Right forelimb (tissue), 1 donor: ENCODE data around the gene GRIP1.

Experiments used
- DNase-seq: peaks from one replicate; pipeline ENCODE4 v3.0.0-alpha.2; 2018

GRIP1 gene

GRCh38 chr12:66693901-66694513 lies 15.1 kb upstream of the GRIP1 start:
- peak; percentile 44 for DNase-seq

DNA sequence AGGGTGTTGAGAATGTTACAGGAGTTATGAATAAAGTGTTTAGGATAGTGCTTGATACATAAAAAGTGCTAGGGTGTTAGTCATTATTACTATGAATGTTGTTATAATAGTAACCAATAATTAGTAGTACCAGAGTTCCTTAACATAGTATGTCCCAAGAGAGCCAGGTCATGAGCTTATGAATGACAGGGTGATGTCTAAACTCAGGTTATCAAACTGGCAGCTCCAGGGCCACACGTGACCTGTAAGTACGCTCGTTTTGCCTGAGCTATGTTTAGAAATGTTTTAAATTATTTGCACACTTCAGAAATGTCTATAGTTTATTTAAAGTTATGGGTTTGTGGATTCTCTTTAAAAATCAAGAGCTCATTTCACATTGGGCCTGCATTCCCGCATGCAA lies 14.1 kb upstream of the GRIP1 start:
- DNase-seq, result no peak

GRCh38 chr12:66692170-66692569 lies 13.3 kb upstream of the GRIP1 start:
- DNase-seq, result no peak

- no peak for DNase-seq
Measured at GRCh38 chr12:66688846-66689439, 10.1 kb upstream of the GRIP1 start.

DNA sequence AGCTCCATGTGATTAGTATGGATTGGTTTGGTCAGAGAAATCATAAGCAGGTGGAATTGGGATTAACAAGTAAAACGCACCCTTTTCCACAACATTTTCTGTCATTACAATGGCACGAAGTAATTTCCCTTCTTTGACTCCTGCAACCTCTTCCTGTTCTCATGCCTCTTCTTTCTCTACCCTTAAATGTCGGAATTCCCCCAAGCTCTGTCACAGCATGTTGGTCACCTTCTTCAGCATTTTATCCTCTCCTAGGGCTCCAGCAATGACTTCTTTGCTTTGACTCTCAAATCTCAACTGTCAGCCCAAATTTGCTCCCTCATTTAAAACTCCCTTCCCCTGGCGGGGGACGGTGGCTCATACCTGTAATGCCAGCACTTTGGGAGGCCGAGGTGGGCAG lies 5.3 kb upstream of the GRIP1 start:
- DNase-seq, result no peak

DNA sequence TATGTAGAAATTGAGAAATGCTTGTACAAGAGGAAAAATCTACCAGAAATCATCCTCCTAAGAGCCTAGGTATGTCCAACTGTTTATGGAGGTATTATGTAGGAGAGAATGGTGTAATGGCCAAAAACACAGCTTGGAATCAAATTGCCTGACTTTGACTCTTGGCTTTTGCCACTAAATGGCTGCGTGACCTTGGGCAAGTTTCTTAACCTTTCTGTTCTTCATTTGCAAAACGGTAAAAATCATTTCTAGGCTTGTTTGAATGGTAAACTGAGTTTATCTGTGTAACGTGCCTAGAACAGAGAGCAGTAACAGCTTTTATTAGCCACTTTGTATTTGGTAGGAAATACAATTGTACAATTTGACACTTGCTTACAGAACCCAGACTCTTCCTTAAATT lies 4.9 kb upstream of the GRIP1 start:
- no peak for DNase-seq

GRCh38 chr12:66683073-66683472 lies 4.2 kb upstream of the GRIP1 start:
- no peak for DNase-seq

GRCh38 chr12:66679461-66680084 lies 697 bp upstream of the GRIP1 start:
- no peak for DNase-seq

DNA sequence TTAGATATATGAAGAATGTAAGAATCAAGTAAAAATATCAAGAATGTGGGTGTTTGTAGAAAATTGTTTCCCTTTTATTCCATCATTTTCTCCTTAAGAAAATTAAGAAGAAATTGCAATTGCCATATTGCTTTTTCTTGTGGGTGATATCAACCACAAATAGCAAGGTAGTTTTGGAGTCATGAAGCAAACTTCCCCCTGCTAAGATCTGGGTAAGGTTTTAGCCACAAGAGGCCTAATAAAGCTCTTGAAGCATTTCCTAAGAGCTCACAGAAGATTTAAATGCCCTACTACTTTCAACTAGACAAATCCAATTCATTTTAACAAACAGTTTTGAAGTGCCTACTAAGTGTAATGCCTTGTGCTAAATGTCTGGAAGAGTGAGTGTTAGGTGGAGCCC lies 2.6 kb downstream of the GRIP1 start:
- no peak for DNase-seq

- no peak for DNase-seq
Measured at GRCh38 chr12:66674495-66675122, 4.3 kb downstream of the GRIP1 start.

DNA sequence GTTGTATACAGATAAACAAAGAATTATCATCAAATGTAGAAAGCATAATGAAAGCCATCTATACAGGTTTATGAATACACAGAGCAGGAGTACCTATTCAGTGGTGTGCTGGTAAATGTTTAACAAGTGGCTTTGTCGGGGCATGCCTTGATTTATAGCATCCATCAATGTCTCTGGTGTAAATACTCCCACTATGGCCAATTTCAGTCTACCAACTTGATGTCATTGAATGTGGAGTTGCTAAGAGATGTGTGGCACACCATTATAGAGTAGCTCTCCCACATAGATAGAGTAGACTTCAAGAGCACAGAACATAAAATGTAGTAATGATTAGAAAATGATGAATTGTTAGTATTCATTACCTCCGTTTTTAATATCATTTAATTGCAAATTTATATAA lies 9.3 kb downstream of the GRIP1 start:
- no peak for DNase-seq

DNA sequence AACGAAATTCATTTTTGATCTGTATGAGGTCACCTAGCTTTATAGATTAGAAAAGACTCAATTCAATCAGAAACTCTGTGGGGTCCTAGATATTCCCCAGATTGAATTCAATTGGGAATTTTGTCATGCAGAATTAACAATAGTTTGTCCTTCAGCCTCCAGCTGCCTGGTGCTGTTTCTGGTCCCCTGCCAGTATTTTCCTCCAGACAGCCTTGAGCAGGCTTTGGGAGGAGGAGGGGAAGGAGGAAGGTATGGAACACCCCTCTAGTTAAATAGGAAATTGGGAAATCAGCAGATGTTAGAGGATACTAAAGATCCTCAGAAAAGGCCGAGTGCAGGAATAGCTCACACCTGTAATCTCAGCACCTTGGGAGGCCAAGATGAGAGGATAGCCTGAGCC lies 10.6 kb downstream of the GRIP1 start:
- DNase-seq, result no peak

DNA sequence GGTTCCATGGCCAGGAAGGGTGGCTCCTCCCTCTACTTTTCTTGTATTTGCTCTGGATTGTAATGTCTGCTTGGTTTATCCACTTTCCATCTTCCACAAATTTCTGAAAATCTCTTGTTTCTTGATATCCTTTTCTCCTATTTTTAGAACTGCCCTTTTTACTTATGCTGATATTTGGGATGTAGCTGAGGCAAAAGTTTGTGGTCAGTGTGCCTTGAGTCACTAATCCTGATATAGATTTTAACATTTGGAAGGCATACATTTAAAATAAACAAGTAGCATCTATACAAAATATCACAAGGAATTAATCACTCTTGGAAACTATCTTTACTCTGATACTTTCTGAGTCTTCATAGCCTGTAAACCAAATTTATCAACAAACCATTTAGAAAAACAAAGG lies 11.0 kb downstream of the GRIP1 start:
- DNase-seq, result no peak

DNA sequence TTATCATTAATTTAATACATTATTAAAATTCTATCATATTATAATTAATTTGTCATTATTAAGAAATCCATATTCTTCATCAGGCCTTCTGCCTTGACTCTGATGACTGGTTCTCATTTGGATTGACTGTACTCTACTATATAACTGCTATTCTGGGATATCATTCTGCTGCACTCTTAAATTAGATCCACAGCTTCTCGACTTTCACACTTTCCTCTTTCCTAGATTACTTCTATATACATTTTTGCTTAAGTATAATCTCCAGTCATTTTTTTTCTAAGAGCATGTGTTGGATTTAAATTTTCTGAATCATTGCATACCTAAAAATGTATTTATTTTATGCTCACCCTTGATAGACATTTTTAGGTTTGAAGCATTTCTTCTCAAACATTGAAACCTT lies 12.4 kb downstream of the GRIP1 start:
- DNase-seq, result no peak

DNA sequence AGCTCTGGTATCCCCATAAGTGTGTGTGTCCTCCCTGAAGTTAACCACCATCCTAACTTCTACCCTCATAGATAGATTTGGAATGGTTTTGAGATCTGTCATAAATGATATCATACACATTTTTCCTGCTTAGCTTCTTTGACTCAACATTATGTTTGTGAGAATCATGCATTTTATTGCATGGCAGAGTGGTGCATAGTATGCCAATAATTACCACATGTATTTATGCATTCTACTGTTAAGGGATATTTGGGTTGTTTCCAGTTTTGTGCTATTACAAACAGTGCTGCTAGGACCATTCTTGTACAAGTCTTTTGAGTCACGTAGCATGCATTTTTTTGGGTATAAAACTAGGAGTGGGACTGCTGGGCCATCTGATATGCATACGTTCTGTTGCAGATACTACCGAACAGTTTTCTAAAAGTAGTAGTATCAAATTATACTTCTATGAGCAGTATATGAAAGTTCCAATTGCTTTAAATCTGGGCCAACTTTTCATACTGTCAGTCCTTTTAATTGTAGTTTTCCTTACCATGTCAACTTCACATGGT lies 13.4 kb downstream of the GRIP1 start:
- DNase-seq, result no peak

- no peak for DNase-seq
Measured at GRCh38 chr12:66664076-66664475, 14.8 kb downstream of the GRIP1 start.

GRCh38 chr12:66663611-66664010 lies 15.3 kb downstream of the GRIP1 start:
- no peak for DNase-seq

- DNase-seq, result no peak
Measured at GRCh38 chr12:66662729-66663128, 16.1 kb downstream of the GRIP1 start.

- no peak for DNase-seq
Measured at GRCh38 chr12:66662179-66662578, 16.7 kb downstream of the GRIP1 start.

- no peak for DNase-seq
Measured at GRCh38 chr12:66661357-66661756, 17.5 kb downstream of the GRIP1 start.

DNA sequence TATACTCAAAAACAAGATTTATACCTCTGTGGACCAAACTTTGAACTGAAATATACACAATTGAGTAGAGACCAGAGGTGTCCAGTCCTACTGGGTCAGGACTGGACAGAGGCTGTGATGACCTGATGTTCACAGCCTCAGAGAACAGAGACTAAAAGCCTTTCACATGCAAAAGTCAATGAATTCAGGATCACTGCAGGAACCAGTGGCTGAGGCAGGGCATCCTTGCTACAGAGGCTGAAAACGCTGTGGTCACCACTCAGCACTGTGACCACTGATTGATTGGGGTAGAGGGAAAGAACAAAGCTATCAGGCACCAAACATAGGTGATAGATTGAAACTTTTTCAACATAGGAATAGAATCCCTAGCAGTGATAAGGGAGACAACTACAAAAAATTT lies 25.1 kb downstream of the GRIP1 start:
- no peak for DNase-seq

DNA sequence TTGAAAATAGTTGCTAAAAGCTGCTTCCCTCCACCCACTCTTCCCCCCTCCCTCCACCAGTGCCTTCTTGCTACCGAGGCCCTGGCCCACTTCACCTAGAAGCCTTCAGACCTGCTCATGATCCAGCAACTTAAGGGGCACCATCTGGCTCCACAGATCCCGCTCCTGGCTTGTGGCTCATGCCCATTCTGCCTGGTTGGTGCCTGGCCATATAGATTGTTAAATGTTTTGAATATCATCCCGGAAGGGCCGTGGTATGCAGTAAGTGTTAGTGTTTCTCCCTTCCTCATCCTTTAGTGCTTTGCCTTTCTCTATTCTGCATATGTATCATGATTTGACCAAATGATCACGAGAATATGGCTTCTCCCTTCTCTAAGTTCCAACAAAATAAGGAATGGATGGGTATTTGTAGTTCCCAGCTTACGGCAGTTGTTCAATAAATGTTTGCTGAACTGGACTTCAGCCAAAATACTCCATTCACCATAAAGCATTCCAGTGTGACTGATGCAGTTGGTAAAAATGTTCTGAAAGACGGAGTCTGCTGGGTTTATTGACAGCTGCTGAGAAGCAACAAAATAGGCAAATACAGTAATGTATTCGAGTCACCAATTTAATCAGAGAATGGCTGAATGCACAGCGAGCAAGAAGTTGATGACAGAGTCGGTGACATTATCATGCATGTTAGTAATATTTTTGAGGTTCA lies 30.7 kb downstream of the GRIP1 start:
- DNase-seq, result no peak

DNA sequence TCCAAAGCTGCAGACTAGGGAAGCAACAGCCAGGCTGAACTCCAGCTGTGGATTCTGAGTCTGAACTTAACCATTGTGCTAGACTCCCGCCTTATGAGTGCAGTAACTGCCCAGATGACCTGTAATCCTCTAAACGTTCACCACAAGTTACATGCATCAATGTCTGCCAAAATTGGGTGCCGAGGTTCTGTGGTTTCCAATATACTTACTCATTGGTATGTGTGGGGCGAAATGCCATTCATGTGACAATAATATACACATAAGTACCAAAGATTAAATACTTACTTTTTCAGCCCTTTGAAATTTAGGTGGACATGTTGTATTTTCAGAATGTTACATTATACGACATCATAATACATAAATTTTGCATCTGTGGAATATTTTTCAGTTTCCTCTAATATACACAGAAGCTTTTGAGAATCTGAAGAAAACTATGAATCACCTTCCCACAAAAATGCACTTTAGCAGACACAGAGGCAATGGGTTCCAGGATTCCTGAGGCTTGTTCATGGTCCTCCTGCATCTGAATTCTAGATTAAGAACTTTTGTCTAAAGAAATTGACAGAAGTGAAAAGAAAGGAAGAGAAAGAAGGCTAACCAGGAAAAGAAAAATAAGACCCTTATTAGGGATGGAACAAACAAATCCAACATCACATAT lies 31.7 kb downstream of the GRIP1 start:
- DNase-seq, result no peak
